Posterior vena cava (tissue), 2 donors: ENCODE data around the gene SAFB. TPM values are rescaled to one million over a fixed set of nuclear protein-coding genes. Genes with fewer than 3 reads are reported as not detected.

Experiments
- DNase-seq: peaks from one replicate; pipeline ENCODE4 v3.0.0-alpha.2; 2020; ENCODE audit warnings: low spot score
- intact Hi-C, 2 donors: fragments of 100-400 bp; cut with DNase I; formaldehyde crosslinking; loops; one replicate each; pipeline versions ENCODE4 v1.14.1 to v1.14.2; 2022 to 2023
- total RNA-seq, 2 donors: library from RNA; stranded (reverse); fragmentation: NEBNext Ultra II Directional; extraction: Animal tissue kit (Norgen Biotek cat#: 25700); gene quantifications; one replicate each; pipeline ENCODE4 v1.2.1, GENCODE V29; 2021
- donor health status: DM: yes; HTN: yes; CAD: no.
- donor health status: DM: yes; HTN: yes; CAD: no.

Gene SAFB
- total RNA-seq, 2 donors from 2014 or later = 49.4 to 50.5 TPM

DNA sequence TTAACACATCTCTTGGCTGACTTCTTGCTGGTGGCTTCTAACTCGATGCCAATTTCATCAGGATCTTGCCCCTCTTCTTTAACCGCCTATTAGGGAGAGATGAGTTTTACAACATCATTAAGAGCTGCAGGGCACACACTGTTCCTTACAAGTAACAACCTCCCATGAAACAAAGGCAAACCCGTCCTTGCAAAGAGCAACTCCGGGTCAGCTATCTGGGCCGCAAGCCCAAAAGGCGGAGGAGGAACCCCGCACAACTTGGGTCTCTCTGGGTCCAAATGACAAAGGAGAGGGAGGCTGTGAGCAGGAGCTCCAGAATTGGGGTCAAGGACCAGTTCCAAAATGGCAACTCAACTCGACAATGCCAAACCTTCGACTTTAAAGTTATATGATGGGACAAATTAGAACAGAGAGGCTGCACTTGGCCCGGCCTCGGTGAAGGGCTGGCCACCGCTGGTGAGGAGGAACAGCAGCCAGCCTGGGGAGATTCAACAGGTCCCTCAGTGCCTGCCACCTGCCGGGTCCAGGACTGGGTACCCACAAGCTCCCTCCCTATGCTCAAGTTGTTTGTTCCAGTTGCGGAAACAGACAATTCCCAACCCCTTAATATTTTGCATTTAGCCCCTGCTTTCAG, 1.5 kb upstream of the SAFB start:
- DNase-seq = no peak
- intact Hi-C loops = no loop called here

DNA sequence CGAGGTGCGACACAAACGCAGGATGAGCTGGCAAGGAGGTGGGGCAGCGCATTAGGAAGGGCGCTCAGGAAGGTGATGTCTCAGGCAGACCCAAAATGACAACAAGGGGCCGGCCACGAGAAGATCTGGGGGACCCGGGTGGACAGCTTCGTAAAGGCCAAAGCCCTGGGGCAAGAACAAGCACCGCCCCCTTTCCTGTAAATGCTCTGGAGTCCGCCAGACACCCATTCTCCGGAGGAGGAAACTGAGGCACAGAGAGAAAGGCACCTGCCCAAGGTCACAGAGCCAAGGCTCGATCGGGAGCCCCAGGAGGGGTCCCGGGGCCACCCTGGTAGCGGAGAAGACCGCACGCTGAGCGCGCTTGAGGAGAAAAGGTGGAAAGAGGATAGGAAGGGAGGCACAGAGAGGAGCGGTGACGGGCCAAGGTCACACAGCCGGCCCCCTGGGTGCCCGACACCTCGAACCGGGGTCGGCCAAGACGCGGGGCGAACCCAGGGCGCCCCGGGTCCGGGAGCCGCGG, 878 bp upstream of the SAFB start:
- intact Hi-C loops = no loop called here
- DNase-seq = peak; percentile 80

DNA sequence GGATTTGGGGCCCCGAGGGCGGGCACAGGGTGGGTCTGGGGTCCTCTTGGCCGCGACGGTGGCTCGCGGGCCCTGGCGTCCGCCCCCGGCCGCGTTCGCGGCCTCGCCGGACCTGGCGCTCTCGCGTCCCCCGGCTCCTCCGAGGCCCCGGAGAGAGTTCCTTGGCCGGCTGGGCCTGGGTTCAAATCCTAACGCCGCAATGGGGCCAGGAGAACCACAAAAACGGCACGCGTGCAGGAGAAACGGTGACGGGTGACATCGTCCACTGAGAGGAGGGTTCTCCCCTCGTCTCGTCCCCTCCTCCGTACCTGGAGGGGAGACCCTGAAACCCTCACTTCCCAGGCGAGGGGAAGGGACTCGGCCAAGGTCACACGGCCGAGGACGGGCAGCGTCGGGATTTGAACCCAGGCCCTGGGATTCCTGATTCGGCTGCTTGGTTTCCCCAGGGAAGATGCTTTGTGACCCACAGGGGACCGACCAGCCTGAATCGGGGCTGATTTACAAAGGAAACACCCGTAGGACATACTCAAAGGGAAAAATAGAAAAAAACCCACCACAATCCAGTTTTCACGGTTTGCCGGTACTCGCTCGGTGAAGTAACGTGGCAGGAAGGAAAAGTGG, 624 bp downstream of the SAFB start:
- DNase-seq = no peak
- intact Hi-C loops = no loop called here

DNA sequence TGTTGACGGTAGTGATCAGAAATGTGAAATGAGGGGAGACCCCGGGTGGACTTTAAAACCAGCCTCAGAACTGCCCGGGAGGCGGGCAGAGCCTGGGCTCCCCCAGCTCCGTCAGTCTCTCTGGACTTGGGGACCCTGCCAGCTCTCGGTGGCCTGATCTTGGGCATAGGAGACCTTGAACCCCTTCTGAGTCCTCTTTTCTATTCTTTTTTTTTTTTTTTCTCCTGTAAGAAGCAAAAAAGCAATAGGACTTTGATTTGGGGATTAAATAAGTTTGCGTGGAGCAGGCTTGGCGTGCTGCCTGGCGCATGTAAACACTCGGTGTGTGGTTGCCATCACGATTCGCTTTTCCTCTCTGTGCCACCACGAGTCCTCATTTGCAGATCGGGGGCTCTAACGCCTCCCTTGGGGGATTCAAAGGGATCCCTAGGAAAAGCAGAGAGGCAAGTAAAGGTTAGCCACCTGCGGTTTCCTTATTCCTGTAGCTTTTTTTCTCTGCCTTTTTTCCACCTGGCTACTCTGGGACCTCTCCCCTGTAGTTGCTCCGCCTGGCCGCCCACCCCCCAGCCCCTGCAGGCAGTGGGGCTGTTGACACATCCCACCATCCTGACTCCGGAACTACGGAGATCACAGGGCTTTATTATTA, 1.3 kb downstream of the SAFB start:
- intact Hi-C loops = no loop called here

DNA sequence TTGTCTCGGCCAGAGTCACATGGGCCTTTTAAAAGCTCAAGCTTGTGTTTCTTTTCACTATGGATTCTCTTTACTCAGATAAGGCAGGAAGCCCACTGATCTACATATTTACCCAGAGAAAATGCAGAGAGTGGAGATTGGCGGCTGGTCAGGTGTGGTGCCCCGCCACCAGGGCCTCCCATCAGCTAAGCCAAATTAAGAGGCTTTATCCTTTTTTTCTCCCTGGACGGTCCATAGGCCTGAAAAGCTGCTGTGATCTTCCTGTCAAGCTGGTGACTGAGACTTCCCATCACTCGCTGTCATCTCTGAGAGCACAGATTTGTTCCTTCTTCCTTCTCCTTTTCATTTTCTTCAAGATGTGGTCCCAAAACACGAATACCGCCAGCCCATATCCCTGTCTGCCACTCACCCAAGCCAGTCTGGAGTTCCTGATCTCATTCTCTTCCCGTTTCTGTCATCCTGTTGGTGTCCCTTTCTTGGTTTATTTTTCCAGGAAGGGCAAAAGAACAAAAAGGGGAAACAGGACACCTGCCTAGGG, 1.9 kb downstream of the SAFB start:
- DNase-seq = peak; percentile 20
- intact Hi-C loops = no loop called here

More for the DNA sequence above, 1.3 kb downstream of the SAFB start:
- no peak for DNase-seq

DNA sequence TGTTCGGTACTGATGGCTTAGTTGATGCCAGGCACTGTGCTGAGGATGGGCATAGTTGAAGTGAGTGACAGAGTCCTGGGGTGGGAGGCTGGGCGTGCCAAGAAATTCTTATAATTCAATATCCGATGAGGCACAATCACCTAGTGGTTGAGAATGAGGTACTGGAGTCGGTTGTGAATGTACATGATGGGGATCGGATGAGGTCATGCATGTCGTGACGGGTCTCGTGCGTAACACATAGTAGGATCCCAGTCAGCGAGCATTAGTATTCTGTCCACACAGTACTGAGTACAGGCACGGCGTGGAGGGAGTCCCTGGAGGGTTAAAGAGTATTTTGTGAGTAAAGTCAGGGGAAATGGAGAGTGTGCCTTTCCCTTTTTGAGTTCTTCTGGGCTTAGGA, 2.8 kb downstream of the SAFB start:
- intact Hi-C loops = no loop called here

DNA sequence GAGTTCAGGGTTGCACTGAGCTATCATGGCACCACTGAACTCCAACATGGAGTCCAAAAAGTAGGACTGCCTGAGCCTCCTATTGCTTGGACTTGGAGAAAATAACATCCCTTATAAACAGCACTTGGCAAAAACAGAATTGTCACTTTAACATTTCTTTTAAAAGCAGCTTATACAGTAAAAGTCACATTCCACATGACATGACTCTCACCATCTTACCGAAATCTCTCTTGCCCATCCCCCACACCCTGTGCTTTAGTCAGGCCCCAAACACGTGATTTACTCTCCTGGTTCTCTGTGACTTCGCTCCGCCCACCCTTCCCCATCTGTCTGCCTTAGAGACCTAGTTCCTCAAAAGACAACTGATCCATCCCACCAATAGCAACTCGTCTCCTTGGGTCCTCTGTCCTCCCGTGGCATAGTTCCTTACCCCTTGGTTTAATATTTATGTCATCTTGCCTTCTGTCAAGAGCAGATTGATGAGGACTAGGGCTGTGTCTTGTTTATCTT, 4.6 kb downstream of the SAFB start:
- DNase-seq = peak; percentile 91
- intact Hi-C loops = no loop called here

More for the DNA sequence above, 2.8 kb downstream of the SAFB start:
- DNase-seq = no peak

DNA sequence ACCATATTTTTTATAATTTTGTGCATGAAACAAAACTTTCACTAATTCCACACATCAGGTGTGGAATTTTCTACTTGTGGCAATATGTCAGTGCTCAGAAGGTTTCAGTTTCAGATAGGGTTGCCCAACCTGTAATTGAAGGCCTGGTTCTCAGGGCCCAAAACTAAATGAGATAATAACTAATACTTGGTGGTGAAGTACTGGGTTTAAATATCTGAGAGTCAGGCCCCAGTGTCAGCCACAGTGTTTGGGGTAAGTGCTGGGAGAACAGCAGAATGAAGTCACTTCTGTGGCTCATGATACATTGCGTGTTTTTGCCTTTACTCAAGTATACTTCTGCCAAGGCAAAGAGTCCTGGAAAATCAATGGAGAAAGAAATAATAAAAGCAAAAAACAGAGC, 5.6 kb downstream of the SAFB start:
- no peak for DNase-seq
- intact Hi-C loops = no loop called here

DNA sequence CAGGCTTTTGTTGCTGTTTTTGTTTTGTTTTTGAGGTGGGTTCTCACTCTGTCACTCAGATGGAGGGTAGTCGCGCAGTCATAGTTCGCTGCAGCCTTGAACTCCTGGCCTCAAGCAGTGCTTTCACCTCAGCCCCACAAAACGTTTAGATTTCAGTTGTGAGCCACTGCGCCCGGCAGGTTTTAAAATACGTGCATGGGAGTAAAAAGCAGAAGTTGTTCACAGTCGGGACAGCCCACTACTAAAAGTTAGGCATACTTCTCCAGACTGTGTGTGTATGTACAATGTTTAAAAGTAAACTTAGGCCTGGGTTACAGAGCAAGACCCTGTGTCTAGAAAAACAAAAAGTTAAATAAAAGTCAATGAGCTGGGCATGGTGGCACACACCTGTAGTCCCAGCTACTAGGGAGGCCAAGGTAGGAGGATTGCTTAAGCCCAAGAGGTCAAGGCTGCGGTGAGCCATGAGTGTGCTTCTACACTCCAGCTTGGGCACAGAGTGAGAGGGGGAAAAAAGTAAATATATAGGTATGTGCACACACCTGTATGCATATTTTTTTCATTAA, 6.1 kb downstream of the SAFB start:
- intact Hi-C loops = no loop called here
- no peak for DNase-seq

DNA sequence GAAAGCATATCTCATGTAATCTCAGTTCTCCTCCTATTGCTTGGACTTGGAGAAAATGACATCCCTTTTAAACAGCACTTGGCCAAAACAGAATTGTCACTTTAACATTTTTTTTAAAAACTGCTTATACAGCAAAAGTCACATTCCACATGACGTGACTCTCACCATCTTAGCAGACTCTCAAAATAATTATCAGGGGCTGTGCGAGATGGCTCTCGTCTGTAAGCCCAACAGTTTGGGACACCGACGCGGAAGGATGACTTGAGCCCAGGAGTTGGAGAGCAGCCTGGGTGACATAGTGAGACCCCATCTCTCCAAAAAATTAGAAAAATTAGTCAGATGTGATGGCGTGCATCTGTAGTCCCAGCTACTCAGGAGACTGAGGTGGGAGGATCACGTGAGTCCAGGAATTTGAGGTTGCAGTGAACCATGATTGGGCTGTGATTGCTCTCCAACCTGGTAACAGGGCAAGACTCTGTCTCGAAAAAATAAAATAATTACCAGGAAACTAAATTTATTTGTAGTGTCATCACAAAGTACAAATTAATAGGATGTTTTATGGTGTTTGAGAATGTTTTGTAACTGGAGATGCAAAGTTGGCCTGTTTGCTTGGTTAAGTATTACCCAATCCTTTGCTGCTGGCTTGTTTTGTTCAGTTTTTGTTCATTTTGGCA, 8.8 kb downstream of the SAFB start:
- no peak for DNase-seq
- intact Hi-C loops = no loop called here

DNA sequence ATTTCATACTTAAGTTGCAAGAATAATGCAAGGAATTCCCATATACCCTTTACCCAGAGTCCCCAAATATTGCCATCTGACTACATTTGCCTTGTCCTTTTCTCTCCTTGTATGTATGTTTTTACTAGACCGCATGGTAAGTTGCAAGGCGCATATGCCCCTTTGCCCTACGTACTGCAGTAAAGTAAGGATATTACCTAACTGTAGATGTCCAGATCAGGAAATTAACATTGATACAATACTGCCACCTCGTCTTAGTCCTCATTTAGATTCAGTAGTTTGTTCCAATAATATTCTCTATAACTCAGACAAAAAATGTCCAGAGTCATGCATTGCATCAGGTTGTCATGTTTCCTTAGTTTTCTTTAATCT, 9.3 kb downstream of the SAFB start:
- intact Hi-C loops = no loop called here
- no peak for DNase-seq

DNA sequence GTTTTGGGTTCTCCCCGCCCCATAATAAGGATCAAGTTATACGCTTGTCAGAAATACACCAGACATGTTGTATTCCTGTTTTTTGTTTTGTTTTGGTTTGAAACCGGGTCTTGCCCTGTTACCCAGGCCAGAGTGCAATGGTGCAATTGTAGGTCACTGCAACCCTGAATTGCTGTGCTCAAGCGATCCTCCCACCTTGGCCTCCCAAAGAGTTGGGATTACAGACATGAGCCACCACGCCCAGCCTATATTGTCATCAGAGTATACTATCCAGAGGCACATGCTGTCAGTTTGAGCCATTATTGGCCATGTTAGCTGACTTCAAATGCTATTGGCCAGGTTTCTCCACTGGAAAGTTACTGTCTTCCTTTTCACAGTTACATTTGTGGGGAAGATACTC, 9.8 kb downstream of the SAFB start:
- intact Hi-C loops = no loop called here
- DNase-seq = no peak

DNA sequence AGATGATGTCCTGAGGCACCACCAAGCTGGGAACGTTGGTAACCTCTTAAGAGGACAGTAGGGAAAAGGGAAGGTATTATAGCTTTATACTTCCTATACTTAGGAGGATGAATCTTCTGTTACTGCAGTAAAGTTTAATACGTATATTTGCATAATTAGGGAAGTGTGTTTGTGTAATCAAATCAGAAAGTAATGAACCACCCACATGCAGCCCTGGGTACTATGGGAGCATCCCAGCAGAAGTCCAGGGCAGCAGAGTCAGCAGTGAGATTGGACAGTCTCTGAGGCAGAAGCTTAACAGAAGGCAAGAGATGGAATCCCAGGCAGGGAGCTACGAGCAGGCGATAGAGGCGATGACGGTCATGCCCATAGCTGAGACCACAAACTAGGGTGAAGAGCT, 12.5 kb downstream of the SAFB start:
- intact Hi-C loops = no loop called here

DNA sequence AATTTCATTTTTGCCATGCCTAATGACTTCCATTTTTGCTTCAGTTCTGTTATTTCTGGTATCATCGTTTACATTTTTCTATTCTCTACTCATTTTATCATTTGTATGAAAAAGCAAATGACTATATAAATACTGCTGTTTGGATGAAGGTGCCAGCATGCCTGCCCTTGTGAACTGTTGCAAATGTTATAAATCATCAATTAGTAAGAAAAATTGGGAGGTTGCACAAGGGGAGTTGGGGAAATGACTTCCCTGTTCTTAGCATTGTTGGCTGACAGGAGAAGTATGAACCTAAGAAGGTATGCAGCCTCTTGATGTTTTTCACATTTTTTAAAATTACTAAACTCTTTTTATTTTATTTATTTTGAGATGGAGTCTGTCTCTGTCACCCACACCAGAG, 15.1 kb downstream of the SAFB start:
- no peak for DNase-seq
- intact Hi-C loops = no loop called here

More for the DNA sequence above, 12.5 kb downstream of the SAFB start:
- DNase-seq = no peak

DNA sequence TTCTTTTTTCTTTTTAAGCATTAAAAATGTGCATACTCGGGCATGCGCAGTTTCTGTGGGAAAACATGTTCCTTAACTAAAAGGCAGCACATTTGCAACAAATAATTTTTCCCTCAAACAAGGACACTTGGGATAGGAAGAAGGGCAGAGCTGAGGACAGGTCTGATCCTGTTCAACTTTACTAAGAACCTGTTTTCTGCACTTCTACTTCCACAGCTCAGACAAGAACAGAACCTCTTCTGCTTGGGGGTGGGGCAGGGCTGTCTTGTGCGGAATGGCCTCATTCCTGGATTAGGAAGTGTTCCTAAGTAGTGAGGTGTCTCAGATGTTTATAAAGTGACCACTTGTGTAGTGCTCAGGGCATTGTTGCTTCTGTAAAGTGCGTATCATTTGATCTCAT, 18.3 kb downstream of the SAFB start:
- intact Hi-C loops = no loop called here

DNA sequence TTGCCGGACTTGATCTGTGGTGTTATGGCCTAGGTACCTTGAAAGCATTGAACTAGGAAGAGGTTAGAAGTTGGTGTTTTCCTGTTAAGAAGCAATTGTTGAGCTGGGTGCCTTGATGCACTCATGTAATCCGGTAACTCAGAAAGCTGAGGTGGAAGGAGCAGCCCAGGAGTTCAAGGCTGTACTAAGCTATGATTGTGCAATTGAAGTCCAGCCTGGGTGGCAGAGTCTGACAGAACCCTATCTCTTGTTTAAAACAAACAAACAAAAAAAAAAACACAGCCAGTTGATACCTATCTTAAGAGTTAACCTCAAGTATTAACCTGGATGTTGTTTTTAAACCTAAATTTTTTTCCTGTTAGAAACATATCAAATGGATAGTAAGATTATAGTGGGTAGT, 19.3 kb downstream of the SAFB start:
- peak; percentile 7 for DNase-seq
- intact Hi-C loops = no loop called here

More for the DNA sequence above, 18.3 kb downstream of the SAFB start:
- no peak for DNase-seq

DNA sequence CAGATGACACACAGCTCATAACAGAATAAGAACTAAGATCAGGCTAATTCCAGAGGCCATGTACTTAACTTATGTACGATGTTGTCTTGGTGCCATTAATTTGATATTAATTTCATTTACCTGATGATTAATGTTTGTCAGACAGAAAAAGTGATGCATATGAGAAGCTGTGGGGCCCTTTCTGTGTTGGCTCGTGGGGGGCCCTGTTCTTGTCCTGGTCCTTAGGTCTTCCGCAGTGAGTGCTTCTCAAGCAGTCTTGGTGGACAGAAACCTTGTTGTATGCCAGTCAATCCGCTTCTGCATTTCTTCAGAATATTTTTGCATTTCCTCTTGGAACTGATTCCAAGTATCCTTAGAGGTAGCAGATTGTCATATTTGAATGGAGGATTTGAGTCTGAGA, 20.2 kb downstream of the SAFB start:
- intact Hi-C loops = no loop called here
- DNase-seq = no peak

DNA sequence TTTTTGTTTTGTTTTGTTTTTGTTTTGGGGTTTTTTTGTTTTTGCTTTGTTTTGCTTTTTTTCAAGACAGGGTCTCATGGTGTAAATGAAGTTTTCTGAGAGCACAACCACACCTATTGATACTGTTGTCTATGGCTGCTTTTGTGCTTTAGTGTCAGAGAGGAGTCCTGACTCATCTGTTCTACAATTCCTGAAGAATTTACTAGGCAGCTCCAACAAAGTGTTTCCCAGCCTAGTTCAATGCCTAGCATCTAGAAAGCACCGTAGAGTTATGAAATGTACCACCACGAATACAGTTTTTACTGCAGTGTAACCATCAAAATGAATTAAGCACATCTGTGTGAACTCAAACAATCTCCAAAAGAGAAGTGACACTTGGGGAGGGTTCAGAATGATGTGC, 21.2 kb downstream of the SAFB start:
- intact Hi-C loops = no loop called here

DNA sequence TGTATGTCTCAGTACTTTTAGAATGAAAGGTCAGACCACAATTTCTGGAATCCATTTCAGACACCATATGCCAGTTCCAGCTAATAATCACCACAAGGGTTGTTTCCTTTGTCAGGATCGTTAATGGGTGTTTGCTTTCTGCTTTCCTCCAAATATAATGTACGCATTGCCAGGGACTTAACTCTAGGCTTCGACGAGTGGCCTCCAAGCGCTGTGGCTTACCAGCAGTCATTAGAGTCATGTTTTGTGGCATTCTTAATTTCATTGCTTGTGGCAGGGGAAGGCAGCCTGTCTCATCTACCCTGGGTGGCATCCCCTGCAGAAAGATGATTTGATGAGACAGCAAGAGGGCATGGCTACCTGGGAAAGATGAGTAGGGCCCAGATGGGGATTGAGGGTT, 22.5 kb downstream of the SAFB start:
- intact Hi-C loops = no loop called here

More for the DNA sequence above, 21.2 kb downstream of the SAFB start:
- DNase-seq = no peak

More for the DNA sequence above, 22.5 kb downstream of the SAFB start:
- peak; percentile 34 for DNase-seq
